ENCODE data around the gene NLRP5.
"Not testable (repeated sequence)": the region's sequence is repeated elsewhere in the genome, so short reads cannot be mapped to it uniquely, and the experiment has no call there.

NLRP5 gene

DNA sequence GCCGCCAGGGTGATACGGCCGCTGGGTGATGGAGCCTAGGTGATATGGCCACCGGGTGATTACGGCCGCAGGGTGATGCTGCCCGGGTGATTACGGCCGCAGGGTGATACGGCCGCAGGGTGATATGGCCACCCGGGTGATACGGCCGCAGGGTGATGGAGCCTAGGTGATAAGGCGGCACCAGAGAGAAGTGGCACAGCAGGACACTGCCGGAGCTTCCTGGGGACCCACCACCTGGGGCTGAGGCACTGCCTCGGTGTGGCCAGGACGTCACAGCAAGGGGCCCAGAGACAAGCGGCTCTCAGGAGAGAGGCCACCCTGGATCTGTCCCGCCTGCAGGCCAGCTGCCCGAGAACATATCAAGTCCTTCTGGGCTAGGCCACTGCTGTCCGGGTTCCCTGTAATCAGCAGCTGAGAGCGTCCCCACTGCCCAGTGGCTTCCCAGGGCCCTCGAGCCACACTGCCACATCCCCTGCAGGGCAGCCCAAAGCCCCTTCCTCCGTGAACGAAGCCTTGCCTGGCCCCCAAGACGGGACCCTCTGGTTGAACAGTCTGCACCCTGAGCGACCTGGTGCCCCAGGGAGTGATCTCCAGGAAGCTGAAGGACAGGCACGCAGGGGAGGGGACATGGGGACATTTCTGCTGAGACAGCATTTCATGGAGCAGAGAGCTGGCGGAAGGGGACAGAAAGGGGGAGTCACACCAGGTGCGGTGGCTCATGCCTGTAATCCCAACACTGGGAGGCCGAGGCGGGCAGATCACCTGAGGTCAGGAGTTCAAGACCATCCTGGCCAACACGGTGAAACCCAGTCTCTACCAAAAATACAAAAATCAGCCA lies 112.4 kb downstream of the NLRP5 start:
- no peak for DNase-seq (ENCODE audit: low read depth in 3 of 3)

DNA sequence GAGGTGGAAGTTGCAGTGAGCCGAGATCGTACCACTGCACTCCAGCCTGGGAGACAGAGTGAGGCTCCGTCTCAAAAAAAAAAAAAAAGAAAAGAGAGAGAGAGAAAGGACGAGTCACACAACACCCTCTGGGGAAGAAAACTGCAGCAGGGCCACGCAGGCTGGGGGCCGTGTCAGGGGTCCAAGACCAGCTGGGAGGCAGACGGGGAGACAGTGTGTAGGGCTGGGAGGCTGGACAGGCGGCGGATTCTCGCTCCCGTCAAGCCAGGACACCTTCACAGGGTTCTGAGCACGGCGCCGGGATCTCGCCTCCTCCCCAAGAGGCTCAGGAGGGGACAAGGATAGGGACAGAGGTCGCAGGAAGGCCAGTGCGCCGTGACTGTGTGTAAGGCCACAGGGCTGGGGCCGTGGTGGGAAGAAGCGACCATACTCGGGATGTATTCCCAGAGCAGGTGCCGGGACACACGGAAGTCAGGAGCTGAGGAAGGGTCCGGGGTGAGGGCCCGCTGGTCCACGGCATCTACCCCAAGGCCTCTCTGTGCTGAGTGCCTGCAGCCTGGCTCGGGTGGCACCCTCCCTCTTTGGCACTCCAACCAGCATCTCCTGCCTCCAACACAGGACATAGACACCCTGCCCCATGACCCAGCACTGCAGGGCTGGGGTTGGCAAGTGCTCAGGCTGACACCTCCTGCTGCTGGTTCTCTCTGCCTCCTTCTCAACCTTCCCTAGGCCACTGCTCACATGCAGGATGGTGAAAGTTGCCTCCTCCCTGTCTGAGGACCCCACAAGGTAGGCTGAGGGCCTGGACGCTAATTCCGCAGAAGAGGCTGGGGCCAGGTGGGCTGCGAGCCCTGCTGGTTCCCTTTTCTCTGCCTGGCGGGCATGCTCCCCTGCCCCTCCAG lies 113.3 kb downstream of the NLRP5 start:
- DNase-seq (ENCODE audit: low read depth in 3 of 3) = no peak

DNA sequence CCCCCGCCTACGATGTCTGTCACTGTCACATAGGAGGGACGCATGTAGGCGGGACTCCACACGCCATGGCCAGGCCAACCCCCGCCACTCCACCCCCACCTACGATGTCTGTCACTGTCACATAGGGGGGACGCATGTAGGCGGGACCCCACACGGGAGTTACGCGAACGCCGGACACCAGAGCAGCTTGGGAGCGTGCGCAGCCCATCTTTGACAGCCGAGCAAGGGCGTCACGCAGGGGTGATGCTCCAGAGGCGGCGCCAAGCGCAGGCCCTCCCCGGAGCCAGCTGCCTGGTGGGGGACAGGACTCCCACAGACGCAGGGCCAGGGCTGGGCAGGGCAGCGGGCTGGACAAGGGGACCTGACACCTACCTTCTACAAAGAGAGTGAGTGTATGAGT lies 114.5 kb downstream of the NLRP5 start:
- no peak for DNase-seq (ENCODE audit: low read depth in 3 of 3)

DNA sequence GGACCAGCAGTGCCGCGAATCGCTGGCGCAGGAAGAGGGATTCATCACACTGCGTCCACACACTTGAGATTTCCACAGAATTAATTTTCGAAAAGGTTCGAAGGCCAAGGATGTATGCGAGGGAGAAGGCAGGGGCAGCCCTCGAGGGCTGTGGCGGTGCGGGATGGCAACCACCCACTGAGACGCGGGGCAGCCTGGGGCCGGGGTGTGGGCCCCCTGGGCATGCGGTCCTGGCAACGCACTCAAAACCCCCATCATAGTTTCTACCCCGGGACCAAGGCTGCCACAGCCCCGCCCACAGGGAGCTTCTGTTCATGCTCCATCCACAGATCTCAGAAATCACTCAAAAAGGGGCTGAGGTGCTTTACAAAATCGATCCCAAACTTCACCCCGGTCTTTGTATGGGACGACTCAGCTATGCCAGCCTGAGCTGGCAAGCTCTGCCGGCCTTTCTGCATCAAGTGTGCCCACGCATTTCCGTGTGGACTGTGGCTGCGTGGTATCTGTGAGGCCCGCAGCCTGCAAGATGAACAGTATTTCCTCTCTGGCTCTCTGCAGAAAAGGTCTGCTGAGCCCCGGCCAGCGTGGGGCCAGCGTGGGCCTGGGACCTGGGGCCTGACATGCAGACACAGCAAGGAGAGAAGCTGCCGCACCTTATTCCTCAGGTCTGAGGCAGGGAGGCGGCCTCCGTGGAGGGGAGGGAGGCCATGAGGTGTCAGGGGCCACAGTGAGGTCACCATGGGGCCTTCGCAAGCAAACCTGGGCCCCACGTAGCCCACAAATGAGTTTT lies 115.4 kb downstream of the NLRP5 start:
- DNase-seq (ENCODE audit: low read depth in 3 of 3) = no peak

DNA sequence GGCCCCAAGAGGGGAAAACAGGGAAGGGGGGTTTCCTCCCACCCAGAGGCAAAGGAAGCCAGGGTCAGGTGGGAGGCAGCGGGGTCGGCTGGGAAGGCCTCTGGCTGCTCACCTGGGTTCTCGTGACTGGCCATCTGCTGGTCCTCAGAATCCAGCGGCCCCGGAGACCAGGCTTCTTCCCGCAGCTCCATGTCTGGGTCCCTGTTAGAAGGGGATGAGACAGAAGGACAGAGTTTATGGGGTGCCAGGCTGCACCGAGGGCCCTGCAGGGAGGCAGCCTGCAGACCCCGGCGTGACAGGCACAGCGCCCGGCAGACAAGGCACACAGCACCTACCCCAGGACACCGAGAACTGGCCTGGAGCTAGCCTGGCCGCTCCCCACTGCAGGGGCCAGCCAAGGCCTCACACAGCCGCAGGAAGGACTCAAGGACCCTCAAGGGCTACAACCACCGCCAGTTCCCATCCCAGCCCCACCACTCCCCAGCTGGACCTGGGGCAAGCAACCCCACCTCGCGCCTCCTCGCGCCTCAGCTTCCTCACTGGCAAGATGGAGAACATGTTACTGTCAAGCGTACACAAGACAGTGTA lies 116.5 kb downstream of the NLRP5 start:
- DNase-seq (ENCODE audit: low read depth in 3 of 3) = no peak

DNA sequence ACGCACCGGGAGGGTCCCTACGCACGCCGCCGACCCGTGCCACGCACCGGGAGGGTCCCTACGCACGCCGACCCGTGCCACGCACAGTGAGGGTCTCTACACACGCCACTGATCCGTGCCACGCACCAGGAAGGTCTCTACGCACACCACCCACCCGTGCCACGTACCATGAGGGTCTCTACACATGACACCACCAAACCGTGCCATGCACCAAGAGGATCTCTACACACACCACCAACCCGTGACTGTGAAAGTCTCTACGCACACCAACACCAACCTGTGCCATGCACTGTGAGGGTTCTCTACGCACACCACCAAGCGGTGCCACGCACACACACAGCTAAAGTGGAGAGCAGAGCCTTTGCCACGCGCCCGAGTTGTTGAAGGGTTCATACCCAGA lies 117.8 kb downstream of the NLRP5 start:
- DNase-seq (ENCODE audit: low read depth in 3 of 3) = no peak

DNA sequence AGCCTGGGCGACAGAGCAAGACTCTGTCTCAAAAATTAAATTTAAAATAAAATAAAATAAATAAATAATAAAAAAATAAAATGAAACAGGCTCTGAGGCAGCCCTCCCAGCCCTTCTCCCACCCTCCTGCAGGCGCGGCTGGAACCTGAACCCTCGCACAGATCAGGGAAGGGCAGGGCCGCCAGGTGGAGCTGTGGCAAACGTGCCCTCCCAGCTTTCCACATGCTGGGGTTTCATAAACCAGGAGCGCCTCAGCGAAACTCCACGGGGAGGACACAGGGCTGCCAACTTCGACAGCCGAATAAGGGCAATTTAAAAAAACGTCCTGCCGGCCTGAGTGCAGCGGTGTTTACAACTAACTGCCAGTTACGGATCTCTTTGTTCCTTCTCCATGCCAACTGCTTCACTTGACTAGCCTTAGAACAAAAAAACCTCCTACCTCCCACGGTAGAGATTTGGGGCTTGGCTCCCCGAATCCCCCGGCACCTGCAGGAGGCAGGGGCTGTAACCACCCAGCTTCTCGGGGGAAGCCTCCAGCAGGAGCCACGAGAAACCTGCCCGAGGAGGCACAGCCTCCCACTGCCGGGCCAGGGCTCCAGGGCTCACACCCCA lies 118.6 kb downstream of the NLRP5 start:
- peak in 2 of 3 experiments; percentile 22 to 41 for DNase-seq (ENCODE audit: low read depth in 3 of 3)

DNA sequence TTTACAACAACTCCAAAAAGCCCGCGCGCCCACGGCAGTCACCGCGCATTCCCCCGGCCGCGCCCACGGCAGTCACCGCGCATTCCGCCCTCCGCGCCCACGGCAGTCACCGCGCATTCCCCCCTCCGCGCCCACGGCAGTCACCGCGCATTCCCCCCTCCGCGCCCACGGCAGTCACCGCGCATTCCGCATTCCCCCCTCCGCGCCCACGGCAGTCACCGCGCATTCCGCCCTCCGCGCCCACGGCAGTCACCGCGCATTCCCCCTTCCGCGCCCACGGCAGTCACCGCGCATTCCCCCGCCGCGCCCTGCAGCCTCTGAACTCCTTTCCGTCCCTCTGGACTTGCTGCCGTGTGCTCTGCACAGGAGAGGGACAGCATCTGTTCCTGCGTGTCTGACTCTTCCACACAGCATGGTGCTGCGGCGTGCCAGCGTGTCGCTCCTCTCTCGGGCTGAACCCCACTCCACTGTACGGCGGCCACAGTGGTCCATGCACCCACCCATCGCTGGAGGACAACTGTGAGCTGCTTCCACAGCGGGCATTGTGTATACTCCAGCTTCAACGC lies 119.3 kb downstream of the NLRP5 start:
- DNase-seq (ENCODE audit: low read depth in 3 of 3) = not testable (repeated sequence)

DNA sequence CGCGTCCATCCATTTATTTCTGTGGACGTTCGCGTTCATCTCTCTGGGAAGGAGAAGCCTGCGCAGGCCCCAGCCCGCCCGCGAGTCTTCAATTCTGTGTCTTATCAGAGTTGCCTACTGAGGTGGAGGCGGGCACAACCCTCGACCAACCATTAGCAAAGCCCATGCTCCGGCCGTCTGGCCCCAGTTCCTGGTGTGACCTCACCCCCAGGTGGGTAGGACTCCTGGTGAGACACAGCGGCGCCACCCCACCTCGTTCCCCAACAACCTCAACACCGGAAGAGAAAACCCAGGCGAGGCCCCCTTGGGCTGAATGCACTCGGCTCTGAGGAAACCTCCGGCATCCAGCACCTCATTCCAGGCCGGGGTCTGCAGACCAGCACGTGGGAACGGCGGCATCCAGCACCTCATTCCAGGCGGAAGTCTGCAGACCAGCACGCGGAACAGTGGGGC lies 119.8 kb downstream of the NLRP5 start:
- no peak for DNase-seq (ENCODE audit: low read depth in 3 of 3)

DNA sequence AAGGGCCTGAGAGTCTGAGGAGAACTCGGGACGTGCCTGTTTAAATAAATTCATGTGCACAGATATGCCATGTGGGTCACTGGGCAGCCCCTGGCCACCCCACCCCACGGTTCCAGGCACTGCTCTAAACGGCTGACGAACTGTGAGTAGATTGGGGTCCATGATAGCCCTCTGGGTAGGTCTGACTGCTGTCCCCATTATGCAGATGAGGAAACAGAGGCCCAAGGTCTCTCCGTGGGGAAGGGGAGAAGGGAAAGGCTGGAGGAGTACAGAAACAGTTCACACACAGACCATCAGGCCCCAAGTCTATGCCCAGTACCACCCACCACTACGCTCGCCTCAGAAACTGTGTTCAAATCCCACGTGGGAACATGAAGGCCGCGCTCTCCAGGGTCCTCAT lies 120.4 kb downstream of the NLRP5 start:
- DNase-seq (ENCODE audit: low read depth in 3 of 3) = no peak

DNA sequence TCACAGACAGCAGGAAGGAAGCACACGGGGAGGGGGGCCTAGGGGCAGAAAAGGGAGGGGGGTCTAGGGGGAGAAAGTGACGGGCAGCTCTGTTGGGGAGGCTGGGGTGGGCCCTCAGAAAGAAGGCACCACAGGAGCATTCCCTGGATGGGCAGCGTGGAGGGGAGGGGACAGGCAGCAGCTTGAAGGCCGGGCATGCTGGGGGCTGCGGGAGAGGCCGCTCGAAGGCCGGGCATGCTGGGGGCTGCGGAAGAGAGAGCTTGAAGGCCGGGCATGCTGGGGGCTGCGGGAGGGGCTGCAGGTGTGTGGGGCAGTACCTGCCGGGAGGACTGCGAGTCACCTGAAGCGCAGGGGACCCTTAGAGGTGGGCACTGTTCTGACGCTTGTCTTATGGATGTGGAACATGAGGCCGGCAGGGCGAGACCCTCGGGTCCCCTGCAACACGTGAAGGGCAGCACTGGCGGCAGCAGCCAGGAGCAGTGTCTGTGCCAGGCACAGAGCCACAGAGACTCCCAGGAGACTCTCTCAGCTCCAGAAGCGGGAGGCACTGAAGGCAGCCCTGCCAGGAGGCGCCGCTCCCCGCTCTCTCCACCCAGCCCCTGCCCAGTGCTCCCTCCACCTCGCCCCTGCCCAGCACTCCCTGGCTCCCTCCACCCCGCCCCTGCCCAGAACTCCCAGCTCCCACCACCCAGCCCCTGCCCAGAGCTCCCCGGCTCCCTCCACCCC lies 121.2 kb downstream of the NLRP5 start:
- DNase-seq (ENCODE audit: low read depth in 3 of 3) = no peak

DNA sequence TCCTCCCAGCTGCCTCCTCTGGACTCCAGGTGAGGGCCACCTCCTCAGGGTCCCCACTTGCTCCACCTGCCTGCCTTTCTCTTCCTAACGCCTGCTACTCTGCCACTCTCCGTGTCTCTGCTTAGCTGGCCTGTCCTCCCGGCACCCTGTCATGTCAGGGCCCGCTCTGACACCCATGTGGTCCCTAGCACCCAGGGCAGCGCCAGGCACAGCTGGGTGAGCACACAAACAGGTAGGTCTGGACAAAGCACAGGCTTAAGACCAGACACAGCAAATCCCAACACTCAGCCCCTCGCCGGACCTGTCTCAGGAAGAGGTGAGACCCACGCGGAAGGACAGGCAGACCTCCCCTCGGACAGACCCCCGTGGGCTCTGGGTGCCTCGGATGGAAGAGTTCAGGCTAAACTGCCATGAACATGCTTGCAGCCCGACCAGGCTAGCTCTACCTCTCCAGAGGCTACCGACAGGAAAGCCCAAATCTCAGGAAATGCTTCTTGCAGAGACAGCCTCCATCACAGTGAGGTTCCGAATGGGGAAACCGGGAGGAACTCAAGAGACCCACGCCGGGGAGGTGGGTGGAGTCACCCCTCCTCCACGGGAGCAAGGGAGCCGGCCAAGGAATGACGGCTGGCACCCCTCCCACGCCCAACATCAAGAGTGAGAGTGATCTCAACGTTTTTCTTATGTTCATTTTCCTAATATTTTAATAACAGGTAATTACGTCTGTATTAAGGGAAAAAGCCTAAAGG lies 122.0 kb downstream of the NLRP5 start:
- DNase-seq (ENCODE audit: low read depth in 3 of 3) = no peak

DNA sequence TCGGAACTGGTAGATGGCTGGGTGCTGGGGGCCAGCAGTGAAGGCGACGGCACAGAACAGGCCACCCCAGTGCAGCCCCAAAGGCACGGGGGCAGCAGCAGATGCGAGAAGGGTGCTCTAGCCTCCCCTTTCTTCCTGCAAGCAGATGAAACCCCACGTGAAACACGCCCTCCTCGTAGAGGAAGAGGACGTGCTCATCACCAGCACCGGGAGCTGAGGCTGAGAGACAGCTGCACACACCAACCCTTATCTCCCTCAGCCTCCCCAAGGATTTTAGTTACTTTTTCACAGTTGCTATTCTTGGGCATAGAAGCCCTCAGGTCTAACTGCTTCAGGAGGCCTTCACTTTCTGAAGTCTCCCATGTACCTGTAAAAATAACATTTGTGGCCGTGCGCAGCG lies 122.7 kb downstream of the NLRP5 start:
- DNase-seq (ENCODE audit: low read depth in 3 of 3) = no peak

DNA sequence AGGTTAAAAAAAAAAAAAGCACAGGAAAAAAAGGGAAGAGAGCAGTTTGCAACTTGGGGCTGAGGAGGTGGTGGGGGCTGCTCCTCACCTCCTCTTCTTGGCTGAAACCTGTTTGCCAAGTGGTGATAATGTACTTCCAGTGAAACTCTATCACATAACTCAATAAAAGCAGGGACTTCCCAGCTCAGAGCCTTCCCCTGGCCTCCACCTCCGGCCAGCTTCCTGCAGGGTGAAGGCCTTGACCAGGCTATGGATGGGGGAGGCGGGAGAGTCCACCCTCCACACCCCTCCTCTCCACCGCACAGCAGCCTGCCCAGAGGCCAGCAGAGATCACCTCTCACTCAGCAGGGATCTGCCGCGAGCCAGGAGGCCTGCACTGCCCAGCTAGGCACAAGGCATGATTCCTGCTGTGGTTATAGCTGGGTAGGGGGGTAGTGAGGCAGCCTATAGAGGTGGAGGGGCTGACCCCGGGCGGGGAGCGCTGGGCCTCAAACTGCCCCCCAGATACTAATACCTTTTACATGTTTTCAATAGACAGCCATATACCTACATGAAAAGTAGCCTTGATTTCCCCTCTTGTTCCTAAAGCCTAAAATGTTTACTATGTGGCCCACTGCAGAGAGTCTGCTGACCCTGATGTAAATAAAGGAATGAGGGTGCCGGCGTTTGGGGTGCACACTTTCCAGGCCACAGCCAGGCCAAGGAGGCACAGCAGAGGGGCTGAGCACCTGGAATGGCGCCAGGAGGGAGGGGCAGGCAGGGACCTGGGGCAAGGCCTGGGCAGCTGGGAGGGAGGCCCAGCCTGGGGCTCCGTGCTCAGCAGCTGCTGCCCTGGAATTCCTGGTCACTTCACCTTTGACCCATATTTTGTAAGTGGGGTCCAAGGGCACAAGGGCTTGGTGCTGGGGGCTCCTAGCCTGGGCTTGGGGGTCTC lies 124.2 kb downstream of the NLRP5 start:
- DNase-seq (ENCODE audit: low read depth in 3 of 3) = no peak
